ENCODE results near the gene SLC4A4.

- TF ChIP-seq EZH2phosphoT487 (conservative IDR thresholded peaks at IDR 0.05; ENCODE audit: low read length) (no peak), CTCF (IDR thresholded peaks at IDR 0.05; ENCODE audit: insufficient read depth, low read length, poor library complexity, severe bottlenecking) (no peak)
Observed at GRCh38 chr4:71429106-71429505, 90.3 kb downstream of the SLC4A4 start.
